A549 (cell line): ENCODE results near the gene ALKBH6. TPM values are rescaled to one million over a fixed set of nuclear protein-coding genes. Genes with fewer than 3 reads are reported as not detected.
A peak's percentile ranks its signal among the peaks of the same experiment; 100 is the strongest.

Source experiments
- ATAC-seq, 2 experiments: fragments of 200-7000 bp in 1 of 2; fragments of >200 bp in 1 of 2; cut with Nextera tagmentation in 1 of 2; cut with Tn5 transposase in 1 of 2; 3 replicates each; pipeline versions ENCODE4 v1.8.0 to v1.9.1; 2018 to 2020; ENCODE audit warnings: mild to moderate bottlenecking in 1 of 2, moderate library complexity in 1 of 2
- CTCF ChIA-PET: fragments of 300-600 bp; sonication (Branson Sonifier 250); formaldehyde crosslinking; extraction: SDS; loops from one replicate; lab custom pipeline; 2021; ENCODE audit warnings: antibody characterized with exemption, inconsistent platforms; lab: Yijun Ruan, JAX
- POLR2A ChIA-PET: fragments of 350-600 bp; formaldehyde crosslinking; extraction: SDS; loops from one replicate; lab custom pipeline; 2021; ENCODE audit warnings: antibody characterized with exemption, inconsistent platforms; lab: Yijun Ruan, JAX
- DNase-seq, 2 experiments: peaks; one replicate each; pipeline versions ENCODE4 v3.0.0 to v3.0.0-alpha.2; 2011 to 2016; ENCODE audit warnings: low read depth in 1 of 2, low spot score in 1 of 2
- FAIRE-seq: peaks from 2 replicates; lab custom pipeline; 2011; peaks lifted over from hg19 to GRCh38; lab: Jason Lieb, UNC
- H3K27ac ChIP-seq, 2 experiments: fragments of >200 bp; sonication (Bioruptor Twin); formaldehyde crosslinking; 3 replicates each; pipeline ENCODE4 v1.5.1; 2016 to 2017
- H3K4me1 ChIP-seq: fragments of >200 bp; sonication (Bioruptor Twin); formaldehyde crosslinking; 3 replicates; pipeline ENCODE4 v1.6.1; 2016
- H3K4me2 ChIP-seq: fragments of >200 bp; sonication (Bioruptor Twin); formaldehyde crosslinking; 3 replicates; pipeline ENCODE4 v1.6.1; 2016
- H3K4me3 ChIP-seq: fragments of >200 bp; sonication (Bioruptor Twin); formaldehyde crosslinking; 3 replicates; pipeline ENCODE4 v1.5.1; 2016
- H3K9me3 ChIP-seq: fragments of >200 bp; sonication (Bioruptor Twin); formaldehyde crosslinking; 3 replicates; pipeline ENCODE4 v1.6.1; 2016
- POLR2A ChIP-seq: IDR thresholded peaks from 2 replicates; pipeline ENCODE4 v1.6.1; 2012; ENCODE audit warnings: mild to moderate bottlenecking, low read length
- RNF2 ChIP-seq: fragments of 200-600 bp; sonication (generic); IDR thresholded peaks from 2 replicates; pipeline ENCODE4 v1.6.1; 2016; ENCODE audit warnings: low read depth, mild to moderate bottlenecking, antibody characterized with exemption, moderate library complexity, borderline replicate concordance
- WGBS: methylation state at CpG from one replicate; pipeline ENCODE4 v1.1.6; 2017; ENCODE audit errors: missing lambda C conversion rate; 5-methylcytosine and 5-hydroxymethylcytosine counted together
- polyA plus RNA-seq, 4 experiments: library from polyadenylated mRNA; depleted of rRNA in 3 of 4; stranded (reverse); fragments of >200 nt; fragmentation: RNase III in 1 of 4; extraction: RNeasy Plus Mini Kit Qiagen cat#74134 plus additional on column Dnase treatment in 1 of 4; gene quantifications; 2 replicates in 3 of 4; 3 replicates in 1 of 4; pipeline ENCODE4 v1.2.3, GENCODE V29; 2011 to 2017

The ALKBH6 gene
- polyA plus RNA-seq, 2 of the 4 experiments (the other 2 are of a cell fraction): 34.2 to 47.1 TPM

GRCh38 chr19:35959968-35960320 is 54.1 kb downstream of the ALKBH6 start:
- Histone ChIP-seq H3K9me3 (peaks cover 7% of the 10 kb centered on the region; the same call in 2 of the 3 replicates), H3K4me3 (no peak overlapping the region), H3K27ac (no peak overlapping the region), H3K4me1 (peaks cover 7% of the 10 kb centered on the region; the same call in 2 of the 3 replicates), H3K4me2 (no peak overlapping the region)
- ChIA-PET POLR2A (no interaction called here), CTCF (interaction anchor here (0.7 to 2.0 kb wide), 8 partner anchors 11 to 474 kb away, joined by 3 to 10 read pairs (median 4); partner anchors contain the start of gene SYNE4)
- ATAC-seq: peak in 1 of 2 experiments; percentile 18; a peak in 3 of 6 replicates
- WGBS: 47% methylated on average over 20 of the region's 20 CpGs
- DNase-seq: no peak
- TF ChIP-seq POLR2A (0 out of 2 replicates have a peak, but pooled peaks have one; percentile 15), RNF2 (no peak)
- no peak for FAIRE-seq

Other genes starting within 250 kb of the ALKBH6 start
- 0.84 and 2.1 TPM in 2 replicates for gene ARHGAP33, start 238.6 kb downstream of the ALKBH6 start, polyA plus RNA-seq (2011; rRNA removed)
- 4.6 to 7.7 TPM (median 6.1 TPM) in 3 replicates for gene ARHGAP33, start 238.6 kb downstream of the ALKBH6 start, polyA plus RNA-seq (2017; fragmentation: RNase III; extraction: RNeasy Plus Mini Kit Qiagen cat#74134 plus additional on column Dnase treatment)
- gene PRODH2, start 201.4 kb downstream of the ALKBH6 start, polyA plus RNA-seq (2011; rRNA removed): 0.86 and 0.92 TPM in 2 replicates
- gene PRODH2, start 201.4 kb downstream of the ALKBH6 start, polyA plus RNA-seq (2017; fragmentation: RNase III; extraction: RNeasy Plus Mini Kit Qiagen cat#74134 plus additional on column Dnase treatment): 0.55 to 1.0 TPM (median 0.73 TPM) in 3 replicates
- gene NPHS1, start 161.7 kb downstream of the ALKBH6 start, polyA plus RNA-seq (2011; rRNA removed): 0.27 and 0.30 TPM in 2 replicates
- gene NPHS1, start 161.7 kb downstream of the ALKBH6 start, polyA plus RNA-seq (2017; fragmentation: RNase III; extraction: RNeasy Plus Mini Kit Qiagen cat#74134 plus additional on column Dnase treatment): 0.16 to 0.27 TPM (median 0.21 TPM) in 3 replicates
- 0.26 and 0.34 TPM in 2 replicates for gene KIRREL2, start 157.3 kb downstream of the ALKBH6 start, polyA plus RNA-seq (2011; rRNA removed)
- 0.21 to 0.75 TPM (median 0.54 TPM) in 3 replicates for gene KIRREL2, start 157.3 kb downstream of the ALKBH6 start, polyA plus RNA-seq (2017; fragmentation: RNase III; extraction: RNeasy Plus Mini Kit Qiagen cat#74134 plus additional on column Dnase treatment)
- gene APLP1, start 145.6 kb downstream of the ALKBH6 start, polyA plus RNA-seq (2011; rRNA removed): 55.3 and 60.4 TPM in 2 replicates
- gene APLP1, start 145.6 kb downstream of the ALKBH6 start, polyA plus RNA-seq (2017; fragmentation: RNase III; extraction: RNeasy Plus Mini Kit Qiagen cat#74134 plus additional on column Dnase treatment): 52.1 to 54.8 TPM (median 54.7 TPM) in 3 replicates
- gene NFKBID, start 113.7 kb downstream of the ALKBH6 start, polyA plus RNA-seq (2011; rRNA removed): 4.0 and 4.1 TPM in 2 replicates
- gene NFKBID, start 113.7 kb downstream of the ALKBH6 start, polyA plus RNA-seq (2017; fragmentation: RNase III; extraction: RNeasy Plus Mini Kit Qiagen cat#74134 plus additional on column Dnase treatment): 8.5 to 14.8 TPM (median 9.6 TPM) in 3 replicates
- gene HCST, start 111.7 kb downstream of the ALKBH6 start, polyA plus RNA-seq (2011; rRNA removed): 0.19 TPM in 1 of 2 replicates, not detected in the other
- gene HCST, start 111.7 kb downstream of the ALKBH6 start, polyA plus RNA-seq (2017; fragmentation: RNase III; extraction: RNeasy Plus Mini Kit Qiagen cat#74134 plus additional on column Dnase treatment): 0.49 to 0.69 TPM in 2 of 3 replicates, not detected in the other
- not detected in 2 replicates for gene TYROBP, start 105.9 kb downstream of the ALKBH6 start, polyA plus RNA-seq (2011; rRNA removed)
- gene TYROBP, start 105.9 kb downstream of the ALKBH6 start, polyA plus RNA-seq (2017; fragmentation: RNase III; extraction: RNeasy Plus Mini Kit Qiagen cat#74134 plus additional on column Dnase treatment): 0.21 TPM in 1 of 3 replicates, not detected in the others
- 2.4 and 3.1 TPM in 2 replicates for gene LRFN3, start 77.8 kb downstream of the ALKBH6 start, polyA plus RNA-seq (2011; rRNA removed)
- 12.8 to 17.1 TPM (median 16.6 TPM) in 3 replicates for gene LRFN3, start 77.8 kb downstream of the ALKBH6 start, polyA plus RNA-seq (2017; fragmentation: RNase III; extraction: RNeasy Plus Mini Kit Qiagen cat#74134 plus additional on column Dnase treatment)
- 22.8 and 25.3 TPM in 2 replicates for gene SDHAF1, start 19.0 kb downstream of the ALKBH6 start, polyA plus RNA-seq (2011; rRNA removed)
- gene SDHAF1, start 19.0 kb downstream of the ALKBH6 start, polyA plus RNA-seq (2017; fragmentation: RNase III; extraction: RNeasy Plus Mini Kit Qiagen cat#74134 plus additional on column Dnase treatment): 22.6 to 27.1 TPM (median 23.2 TPM) in 3 replicates
- gene SYNE4, start 5.4 kb downstream of the ALKBH6 start, polyA plus RNA-seq (2011; rRNA removed): 0.56 and 0.60 TPM in 2 replicates
- 0.37 to 0.49 TPM (median 0.44 TPM) in 3 replicates for gene SYNE4, start 5.4 kb downstream of the ALKBH6 start, polyA plus RNA-seq (2017; fragmentation: RNase III; extraction: RNeasy Plus Mini Kit Qiagen cat#74134 plus additional on column Dnase treatment)
- gene CLIP3, start 18.7 kb upstream of the ALKBH6 start, polyA plus RNA-seq (2011; rRNA removed): 1.1 and 1.4 TPM in 2 replicates
- 1.3 to 1.9 TPM (median 1.5 TPM) in 3 replicates for gene CLIP3, start 18.7 kb upstream of the ALKBH6 start, polyA plus RNA-seq (2017; fragmentation: RNase III; extraction: RNeasy Plus Mini Kit Qiagen cat#74134 plus additional on column Dnase treatment)
- gene THAP8, start 40.1 kb upstream of the ALKBH6 start, polyA plus RNA-seq (2011; rRNA removed): 3.1 and 3.2 TPM in 2 replicates
- 7.0 to 7.5 TPM (median 7.5 TPM) in 3 replicates for gene THAP8, start 40.1 kb upstream of the ALKBH6 start, polyA plus RNA-seq (2017; fragmentation: RNase III; extraction: RNeasy Plus Mini Kit Qiagen cat#74134 plus additional on column Dnase treatment)
- 15.5 and 16.0 TPM in 2 replicates for gene WDR62, start 40.7 kb upstream of the ALKBH6 start, polyA plus RNA-seq (2011; rRNA removed)
- 30.9 to 34.1 TPM (median 32.9 TPM) in 3 replicates for gene WDR62, start 40.7 kb upstream of the ALKBH6 start, polyA plus RNA-seq (2017; fragmentation: RNase III; extraction: RNeasy Plus Mini Kit Qiagen cat#74134 plus additional on column Dnase treatment)
- not detected in 2 replicates for gene OVOL3, start 96.9 kb upstream of the ALKBH6 start, polyA plus RNA-seq (2011; rRNA removed)
- gene OVOL3, start 96.9 kb upstream of the ALKBH6 start, polyA plus RNA-seq (2017; fragmentation: RNase III; extraction: RNeasy Plus Mini Kit Qiagen cat#74134 plus additional on column Dnase treatment): 0.14 to 0.63 TPM (median 0.31 TPM) in 3 replicates
- gene POLR2I, start 100.7 kb upstream of the ALKBH6 start, polyA plus RNA-seq (2011; rRNA removed): 107 and 123 TPM in 2 replicates
- 264 to 284 TPM (median 277 TPM) in 3 replicates for gene POLR2I, start 100.7 kb upstream of the ALKBH6 start, polyA plus RNA-seq (2017; fragmentation: RNase III; extraction: RNeasy Plus Mini Kit Qiagen cat#74134 plus additional on column Dnase treatment)
- gene TBCB, start 101.3 kb upstream of the ALKBH6 start, polyA plus RNA-seq (2011; rRNA removed): 384 and 395 TPM in 2 replicates
- gene TBCB, start 101.3 kb upstream of the ALKBH6 start, polyA plus RNA-seq (2017; fragmentation: RNase III; extraction: RNeasy Plus Mini Kit Qiagen cat#74134 plus additional on column Dnase treatment): 352 to 400 TPM (median 397 TPM) in 3 replicates
- gene CAPNS1, start 125.9 kb upstream of the ALKBH6 start, polyA plus RNA-seq (2011; rRNA removed): 1,014 and 1,236 TPM in 2 replicates
- 1,540 to 1,639 TPM (median 1,551 TPM) in 3 replicates for gene CAPNS1, start 125.9 kb upstream of the ALKBH6 start, polyA plus RNA-seq (2017; fragmentation: RNase III; extraction: RNeasy Plus Mini Kit Qiagen cat#74134 plus additional on column Dnase treatment)
- gene COX7A1, start 138.2 kb upstream of the ALKBH6 start, polyA plus RNA-seq (2011; rRNA removed): not detected in 2 replicates
- gene COX7A1, start 138.2 kb upstream of the ALKBH6 start, polyA plus RNA-seq (2017; fragmentation: RNase III; extraction: RNeasy Plus Mini Kit Qiagen cat#74134 plus additional on column Dnase treatment): not detected in 3 replicates
- gene ZNF565, start 200.5 kb upstream of the ALKBH6 start, polyA plus RNA-seq (2011; rRNA removed): 5.6 and 6.8 TPM in 2 replicates
- gene ZNF565, start 200.5 kb upstream of the ALKBH6 start, polyA plus RNA-seq (2017; fragmentation: RNase III; extraction: RNeasy Plus Mini Kit Qiagen cat#74134 plus additional on column Dnase treatment): 4.1 to 4.7 TPM (median 4.5 TPM) in 3 replicates
- gene ZNF146, start 200.9 kb upstream of the ALKBH6 start, polyA plus RNA-seq (2011; rRNA removed): 293 and 362 TPM in 2 replicates
- 157 to 197 TPM (median 162 TPM) in 3 replicates for gene ZNF146, start 200.9 kb upstream of the ALKBH6 start, polyA plus RNA-seq (2017; fragmentation: RNase III; extraction: RNeasy Plus Mini Kit Qiagen cat#74134 plus additional on column Dnase treatment)